ENCODE results near the gene NBEAL2. TPM values are rescaled to one million over a fixed set of nuclear protein-coding genes. Genes with fewer than 3 reads are reported as not detected.
A peak's percentile ranks its signal among the peaks of the same experiment; 100 is the strongest.

NBEAL2 gene
- total and polyA plus RNA-seq, 2 experiments from 2014 or later = 38.6 to 42.2 TPM

- TF ChIP-seq CTCF (IDR thresholded peaks at IDR 0.05; ENCODE audit: poor library complexity) (no peak), EZH2 (IDR thresholded peaks at IDR 0.05; ENCODE audit: borderline replicate concordance) (no peak), EZH2phosphoT487 (IDR thresholded peaks at IDR 0.05; ENCODE audit: low read depth, severe bottlenecking, unreplicated experiment) (no peak)
- H3K4me2 ChIP-seq = no peak overlapping the region
- no peaks in the 10 kb centered on the region for H3K9me2 ChIP-seq (replicated peaks; ENCODE audit: insufficient read depth)
- H3K36me3 ChIP-seq (replicated peaks; ENCODE audit: insufficient read depth, low read depth) = no peaks in the 10 kb centered on the region
- 61% methylated on average over 5 of the region's 5 CpGs for WGBS (ENCODE audit: low lambda C conversion rate, missing lambda C conversion rate)
- H3K27ac ChIP-seq = peak overlapping the region; percentile 4
- no peak for DNase-seq (ENCODE audit: low spot score)
- H2AFZ ChIP-seq = no peak overlapping the region
- no peaks in the 10 kb centered on the region for H4K20me1 ChIP-seq (ENCODE audit: insufficient read depth, poor library complexity, severe bottlenecking)
- H3K9me3 ChIP-seq (ENCODE audit: low read depth) = no peaks in the 10 kb centered on the region
- no peaks in the 10 kb centered on the region for H3K4me1 ChIP-seq (ENCODE audit: insufficient read depth)
- peaks cover 19% of the 10 kb centered on the region for H3K79me2 ChIP-seq
- H3K4me3 ChIP-seq = no peak overlapping the region
- H3K27me3 ChIP-seq = no peaks in the 10 kb centered on the region
These were observed 62.8 kb downstream of the NBEAL2 start for GRCh38 chr3:47042231-47042791.

GRCh38 chr3:47047069-47047468 is 67.6 kb downstream of the NBEAL2 start:
- Histone ChIP-seq H3K9me3 (ENCODE audit: low read depth) (no peaks in the 10 kb centered on the region), H3K9me2 (replicated peaks; ENCODE audit: insufficient read depth) (no peaks in the 10 kb centered on the region), H3K4me3 (no peak overlapping the region), H3K4me2 (no peak overlapping the region), H4K20me1 (ENCODE audit: insufficient read depth, poor library complexity, severe bottlenecking) (no peaks in the 10 kb centered on the region), H3K27ac (no peak overlapping the region), H2AFZ (no peak overlapping the region), H3K27me3 (no peaks in the 10 kb centered on the region), H3K36me3 (replicated peaks; ENCODE audit: insufficient read depth, low read depth) (no peaks in the 10 kb centered on the region), H3K4me1 (ENCODE audit: insufficient read depth) (no peaks in the 10 kb centered on the region), H3K79me2 (peaks cover 35% of the 10 kb centered on the region)
- TF ChIP-seq EZH2phosphoT487 (IDR thresholded peaks at IDR 0.05; ENCODE audit: low read depth, severe bottlenecking, unreplicated experiment) = no peak
- TF ChIP-seq CTCF (IDR thresholded peaks at IDR 0.05; ENCODE audit: poor library complexity) = no peak
- no peak for TF ChIP-seq EZH2 (IDR thresholded peaks at IDR 0.05; ENCODE audit: borderline replicate concordance)
- DNase-seq (ENCODE audit: low spot score) = no peak

- no peak overlapping the region for H3K27ac ChIP-seq
- H4K20me1 ChIP-seq (ENCODE audit: insufficient read depth, poor library complexity, severe bottlenecking) = no peaks in the 10 kb centered on the region
- H3K36me3 ChIP-seq (replicated peaks; ENCODE audit: insufficient read depth, low read depth) = no peaks in the 10 kb centered on the region
These were observed 68.2 kb downstream of the NBEAL2 start for GRCh38 chr3:47047673-47048072.

More at GRCh38 chr3:47047673-47048072, 68.2 kb downstream of the NBEAL2 start:
- Histone ChIP-seq H3K4me2 (no peak overlapping the region), H3K4me1 (ENCODE audit: insufficient read depth) (no peaks in the 10 kb centered on the region), H3K27me3 (no peaks in the 10 kb centered on the region), H3K9me3 (ENCODE audit: low read depth) (no peaks in the 10 kb centered on the region), H3K9me2 (replicated peaks; ENCODE audit: insufficient read depth) (no peaks in the 10 kb centered on the region), H3K79me2 (peaks cover 41% of the 10 kb centered on the region), H3K4me3 (no peak overlapping the region), H2AFZ (no peak overlapping the region)
- TF ChIP-seq EZH2 (IDR thresholded peaks at IDR 0.05; ENCODE audit: borderline replicate concordance) = no peak
- TF ChIP-seq EZH2phosphoT487 (IDR thresholded peaks at IDR 0.05; ENCODE audit: low read depth, severe bottlenecking, unreplicated experiment) = no peak
- no peak for TF ChIP-seq CTCF (IDR thresholded peaks at IDR 0.05; ENCODE audit: poor library complexity)
- no peak for DNase-seq (ENCODE audit: low spot score)

All from hepatocyte (in vitro differentiated cells).